ENCODE measurements around the gene REEP3. TPM values are rescaled to one million over a fixed set of nuclear protein-coding genes. Genes with fewer than 3 reads are reported as not detected.
"Not testable (repeated sequence)": the region's sequence is repeated elsewhere in the genome, so short reads cannot be mapped to it uniquely, and the experiment has no call there.

The REEP3 gene
- total and polyA plus RNA-seq, 12 donors: 9.9 to 27.7 (median 17.2) TPM

DNA sequence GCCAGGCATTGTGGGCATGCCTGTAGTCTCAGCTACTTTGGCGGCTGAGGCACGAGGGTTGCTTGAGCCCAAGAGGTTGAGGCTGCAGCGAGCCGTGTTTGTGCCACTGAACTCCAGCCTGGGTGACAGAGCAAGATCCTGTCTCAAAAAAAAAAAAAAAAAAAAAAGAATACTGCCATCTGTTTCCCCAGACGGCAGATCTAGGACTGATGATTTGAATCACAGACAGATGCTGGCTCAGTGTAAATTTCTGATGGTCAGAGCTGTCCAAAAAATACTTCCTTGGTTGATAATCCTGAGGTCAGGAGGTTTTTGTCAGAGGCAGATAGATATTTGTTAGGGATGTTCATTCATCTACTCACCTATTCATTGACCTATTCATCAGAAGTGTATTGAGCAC lies 130.7 kb downstream of the REEP3 start:
- WGBS, 2 donors: 53 to 71% methylated on average over 5 of the region's 5 CpGs
- H3K4me1 ChIP-seq: no peaks in the 10 kb centered on the region
- no peaks in the 10 kb centered on the region for H3K36me3 ChIP-seq
- DNase-seq (no peak), ATAC-seq (peak in 1 of 8 donors; percentile 35)
- no peak overlapping the region for H3K27ac ChIP-seq
- no peaks in the 10 kb centered on the region for H3K27me3 ChIP-seq
- TF ChIP-seq, protein P1, sequence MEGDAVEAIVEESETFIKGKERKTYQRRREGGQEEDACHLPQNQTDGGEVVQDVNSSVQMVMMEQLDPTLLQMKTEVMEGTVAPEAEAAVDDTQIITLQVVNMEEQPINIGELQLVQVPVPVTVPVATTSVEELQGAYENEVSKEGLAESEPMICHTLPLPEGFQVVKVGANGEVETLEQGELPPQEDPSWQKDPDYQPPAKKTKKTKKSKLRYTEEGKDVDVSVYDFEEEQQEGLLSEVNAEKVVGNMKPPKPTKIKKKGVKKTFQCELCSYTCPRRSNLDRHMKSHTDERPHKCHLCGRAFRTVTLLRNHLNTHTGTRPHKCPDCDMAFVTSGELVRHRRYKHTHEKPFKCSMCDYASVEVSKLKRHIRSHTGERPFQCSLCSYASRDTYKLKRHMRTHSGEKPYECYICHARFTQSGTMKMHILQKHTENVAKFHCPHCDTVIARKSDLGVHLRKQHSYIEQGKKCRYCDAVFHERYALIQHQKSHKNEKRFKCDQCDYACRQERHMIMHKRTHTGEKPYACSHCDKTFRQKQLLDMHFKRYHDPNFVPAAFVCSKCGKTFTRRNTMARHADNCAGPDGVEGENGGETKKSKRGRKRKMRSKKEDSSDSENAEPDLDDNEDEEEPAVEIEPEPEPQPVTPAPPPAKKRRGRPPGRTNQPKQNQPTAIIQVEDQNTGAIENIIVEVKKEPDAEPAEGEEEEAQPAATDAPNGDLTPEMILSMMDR (IDR thresholded peaks at IDR 0.05): no peak
- intact Hi-C loops (cut with DNase I): no loop called here
- peaks cover 0 to 5% (median 0%) of the 10 kb centered on the region in 11 donors for H3K9me3 ChIP-seq
- H3K4me3 ChIP-seq: no peak overlapping the region

DNA sequence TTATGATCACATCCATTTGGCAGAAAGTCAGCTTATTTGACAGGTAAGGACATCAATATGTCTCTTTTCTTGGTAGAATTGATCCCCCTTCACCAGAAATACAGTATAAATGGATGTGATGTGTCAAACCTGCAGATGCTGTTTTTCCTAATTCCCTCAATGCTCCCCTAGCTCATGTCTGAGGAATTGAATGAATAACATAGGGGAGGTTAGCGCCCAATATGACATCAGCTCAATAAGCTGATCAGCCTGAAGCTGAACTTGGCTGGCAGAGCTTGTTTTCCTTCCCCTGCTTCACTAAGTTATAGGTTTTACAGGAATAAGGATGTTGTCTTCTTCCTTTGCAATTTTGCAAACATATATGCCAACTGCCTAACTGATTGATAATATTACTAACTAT lies 132.5 kb downstream of the REEP3 start:
- ATAC-seq: no peak
- WGBS, 2 donors: 79 to 89% methylated on average over 1 of the region's 1 CpG

DNA sequence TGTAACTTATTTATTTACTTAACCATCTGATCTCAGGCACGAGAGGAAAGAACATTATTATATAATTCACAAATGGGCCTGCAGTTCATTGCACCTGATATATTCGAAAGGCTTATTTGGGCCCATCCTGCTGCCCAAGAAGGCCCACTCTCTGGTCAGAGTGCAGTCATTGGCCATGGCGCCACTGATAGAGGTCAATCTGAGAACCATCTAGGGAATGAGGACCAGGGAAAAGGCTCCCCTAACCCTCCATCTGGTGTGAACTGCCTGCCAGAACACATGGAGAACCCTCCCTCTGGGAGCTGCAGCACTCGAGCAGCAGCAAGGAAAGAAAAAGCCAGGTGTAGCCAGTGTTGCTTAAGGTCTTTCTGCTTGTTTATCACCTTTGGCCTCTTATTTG lies 136.6 kb downstream of the REEP3 start:
- Histone ChIP-seq H3K4me3 (no peak overlapping the region), H3K36me3 (no peaks in the 10 kb centered on the region), H3K4me1 (peaks cover 0 to 4% (median 0%) of the 10 kb centered on the region in 9 donors), H3K9me3 (peaks cover 0 to 5% (median 0%) of the 10 kb centered on the region in 11 donors), H3K27ac (no peak overlapping the region), H3K27me3 (no peaks in the 10 kb centered on the region)
- DNase-seq (no peak), ATAC-seq (no peak)
- TF ChIP-seq, protein P1 (IDR thresholded peaks at IDR 0.05): no peak
- 56 to 60% methylated on average over 4 of the region's 4 CpGs for WGBS, 2 donors
- intact Hi-C loops (cut with DNase I): no loop called here

More for the DNA sequence above, 132.5 kb downstream of the REEP3 start:
- Histone ChIP-seq H3K36me3 (no peaks in the 10 kb centered on the region), H3K4me3 (no peak overlapping the region), H3K27me3 (no peaks in the 10 kb centered on the region), H3K9me3 (peaks cover 0 to 5% (median 0%) of the 10 kb centered on the region in 11 donors), H3K27ac (no peak overlapping the region), H3K4me1 (peaks cover 0 to 4% (median 0%) of the 10 kb centered on the region in 9 donors)
- intact Hi-C loops (cut with DNase I): no loop called here
- TF ChIP-seq, protein P1 (IDR thresholded peaks at IDR 0.05): no peak
- no peak for DNase-seq

DNA sequence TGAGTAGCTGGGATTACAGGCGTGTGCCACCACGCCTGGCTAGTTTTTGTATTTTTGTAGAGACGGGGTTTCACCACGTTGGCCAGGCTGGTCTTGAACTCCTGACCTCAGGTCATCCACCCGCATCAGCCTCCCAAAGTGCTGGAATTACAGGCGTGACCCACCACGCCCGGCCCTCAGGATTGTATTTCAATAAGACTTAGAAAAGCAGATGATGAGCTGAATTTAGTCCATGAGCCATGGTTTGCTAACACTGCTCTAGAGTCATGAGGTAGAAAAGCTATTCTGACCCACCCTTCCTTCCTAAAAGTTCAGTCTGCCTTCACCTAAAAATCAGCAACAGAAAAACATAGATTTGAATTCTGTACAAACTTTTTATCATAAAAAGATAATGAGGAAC lies 139.7 kb downstream of the REEP3 start:
- intact Hi-C loops (cut with DNase I); H3K4me1 ChIP-seq; H3K27me3 ChIP-seq; DNase-seq; H3K36me3 ChIP-seq; H3K9me3 ChIP-seq; H3K4me3 ChIP-seq: not testable (repeated sequence)
- peak overlapping the region in 3 of 10 donors; percentile 22 to 28 (median 22) for H3K27ac ChIP-seq
- peak in 4 of 8 donors; percentile 37 to 90 (median 50) for ATAC-seq
- 79 to 90% methylated on average over 8 of the region's 8 CpGs for WGBS, 2 donors

DNA sequence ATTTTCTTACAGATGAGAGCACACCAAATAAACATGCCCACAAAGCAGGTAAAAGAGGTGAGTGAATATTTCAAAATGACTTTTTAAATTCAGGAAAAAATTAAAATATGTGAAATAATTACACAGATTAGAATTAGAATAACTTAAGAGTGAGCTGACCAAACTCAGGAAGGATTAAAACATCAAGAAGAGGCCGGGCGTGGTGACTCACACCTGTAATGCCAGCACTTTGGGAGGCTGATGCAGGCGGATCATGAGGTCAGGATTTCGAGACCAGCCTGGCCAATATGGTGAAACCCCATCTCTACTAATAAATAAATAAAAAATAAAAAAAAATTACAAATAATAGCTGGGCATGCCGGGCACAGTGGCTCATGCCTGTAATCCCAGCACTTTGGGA lies 140.1 kb downstream of the REEP3 start:
- ATAC-seq: no peak
- 84 to 96% methylated on average over 5 of the region's 5 CpGs for WGBS, 2 donors
- H3K27ac ChIP-seq: peak overlapping the region in 2 of 10 donors; percentile 22
- intact Hi-C loops (cut with DNase I): no loop called here
- DNase-seq: no peak
- peaks cover 0 to 4% (median 1%) of the 10 kb centered on the region in 9 donors for H3K4me1 ChIP-seq
- H3K9me3 ChIP-seq: no peaks in the 10 kb centered on the region
- no peak overlapping the region for H3K4me3 ChIP-seq
- no peaks in the 10 kb centered on the region for H3K36me3 ChIP-seq
- TF ChIP-seq, protein P1 (IDR thresholded peaks at IDR 0.05): no peak
- no peaks in the 10 kb centered on the region for H3K27me3 ChIP-seq
